Skin of body (tissue), 2 donors: ENCODE measurements around the gene RNF152. TPM values are rescaled to one million over a fixed set of nuclear protein-coding genes. Genes with fewer than 3 reads are reported as not detected.
"Not testable (repeated sequence)": the region's sequence is repeated elsewhere in the genome, so short reads cannot be mapped to it uniquely, and the experiment has no call there.

Experiments used
- DNase-seq: peaks from one replicate; lab custom pipeline; 2025; lab: John Stamatoyannopoulos, UW
- total RNA-seq: library from RNA; depleted of rRNA; stranded (reverse); fragments of >200 nt; gene quantifications from one replicate; pipeline ENCODE4 v1.2.3, GENCODE V29; 2014

The RNF152 gene
- total RNA-seq, 1 donor from 2014 or later: 60.2 TPM

DNA sequence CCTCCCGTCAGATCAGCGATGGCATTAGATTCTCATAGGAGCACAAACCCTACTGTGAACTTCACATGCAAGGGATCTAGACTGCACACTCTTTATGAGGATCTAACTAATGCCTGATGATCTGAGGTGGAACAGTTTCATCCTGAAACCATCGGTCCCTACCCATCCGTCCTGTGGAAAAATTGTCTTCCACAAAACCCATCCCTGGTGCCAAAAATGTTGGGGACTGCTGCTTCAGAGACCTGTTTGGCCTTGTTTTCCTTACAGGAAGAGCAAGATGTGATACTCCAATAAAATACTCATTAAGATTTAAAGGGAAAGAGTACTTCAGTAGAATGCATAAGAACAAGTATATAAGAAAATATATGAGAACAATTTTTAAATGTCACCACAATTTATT is 71.1 kb downstream of the RNF152 start:
- no peak for DNase-seq

- DNase-seq: no peak
Observed at GRCh38 chr18:61820882-61821281, 71.9 kb downstream of the RNF152 start.

DNA sequence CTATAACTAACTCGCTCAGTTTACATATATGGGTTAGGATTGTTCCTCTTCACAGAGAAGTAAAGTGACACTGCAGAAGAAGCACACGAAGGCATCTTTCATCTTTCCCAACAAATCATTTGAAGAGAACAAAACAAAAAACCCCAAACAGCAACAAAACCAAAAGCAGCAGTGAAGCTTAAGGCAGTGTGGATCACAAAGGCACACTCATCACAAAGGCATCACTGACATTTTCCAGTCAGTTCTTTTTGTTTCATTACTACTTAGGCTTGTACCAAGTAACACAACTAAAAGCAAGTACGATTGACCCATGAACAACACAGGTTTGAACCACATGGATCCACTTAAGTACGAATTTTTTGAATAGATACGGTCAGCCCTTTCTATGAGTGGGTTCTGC is 75.7 kb downstream of the RNF152 start:
- DNase-seq: no peak

DNA sequence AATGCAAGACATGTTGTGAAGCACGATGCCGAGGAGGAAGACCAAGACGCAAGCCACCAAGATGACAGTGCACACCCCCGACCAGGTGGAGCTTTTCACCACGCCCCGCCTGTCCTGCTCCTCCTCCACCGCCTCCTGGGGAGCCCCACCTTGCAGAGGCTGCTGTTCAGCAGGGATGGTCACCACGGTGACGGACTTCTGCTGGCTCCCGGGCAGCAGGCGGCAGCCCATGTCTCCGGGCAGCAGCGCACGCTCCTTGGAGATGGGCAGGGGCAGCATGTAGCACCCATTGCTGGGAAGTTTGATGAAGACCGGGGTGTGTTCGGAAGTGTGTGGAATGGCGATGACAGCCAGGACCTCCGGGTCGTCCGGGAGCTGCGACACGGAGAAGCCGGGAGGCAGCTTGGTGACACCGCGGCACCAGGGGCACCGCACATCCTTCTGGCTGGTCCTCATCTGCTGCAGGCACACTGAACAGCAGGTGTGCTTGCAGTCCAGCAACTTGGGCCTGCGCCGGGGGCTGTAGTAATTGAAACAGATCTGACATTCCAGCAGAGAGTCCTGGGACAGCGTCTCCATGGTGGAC is 76.8 kb downstream of the RNF152 start:
- DNase-seq: no peak

GRCh38 chr18:61808286-61808685 is 84.5 kb downstream of the RNF152 start:
- no peak for DNase-seq

DNA sequence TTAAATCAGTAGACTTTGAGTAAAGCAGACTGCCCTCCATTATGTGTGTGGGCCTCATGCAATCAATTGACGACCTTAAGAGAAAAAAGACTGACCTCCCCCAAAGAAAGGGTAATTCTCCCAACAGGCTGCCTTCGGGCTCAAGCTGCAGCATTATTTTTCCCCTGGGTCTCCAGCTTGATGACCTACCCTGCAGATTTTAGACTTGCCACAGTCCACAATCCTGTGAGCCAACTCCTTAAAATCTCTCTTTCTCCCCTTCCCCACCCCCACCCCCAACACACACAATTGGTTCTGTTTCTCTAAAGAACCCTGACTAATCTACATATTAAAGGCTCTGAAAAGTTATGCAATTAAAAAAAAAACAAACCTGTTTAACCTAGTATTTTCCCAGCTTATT is 89.4 kb downstream of the RNF152 start:
- DNase-seq: no peak

GRCh38 chr18:61797696-61798590 is 94.9 kb downstream of the RNF152 start:
- no peak for DNase-seq

DNA sequence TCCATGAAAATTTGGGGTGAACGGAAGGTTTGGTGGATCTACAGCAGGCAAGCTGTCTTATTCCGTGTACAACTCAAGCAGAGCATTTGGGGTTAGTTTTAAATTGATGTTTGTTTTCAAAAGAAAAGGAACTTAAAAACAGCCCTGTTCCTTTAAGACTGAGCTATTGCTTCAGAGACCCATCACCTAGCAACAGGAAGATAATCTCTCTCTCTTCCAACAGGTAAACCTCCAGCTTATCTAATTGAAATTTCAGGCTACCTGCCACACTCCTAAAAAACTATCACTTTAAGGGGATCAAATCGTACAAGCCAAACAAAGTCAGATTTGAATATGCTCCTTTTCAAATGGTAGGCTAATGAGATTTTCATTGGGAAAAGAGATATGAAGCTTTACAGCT is 101.8 kb downstream of the RNF152 start:
- no peak for DNase-seq

GRCh38 chr18:61787011-61787670 is 105.7 kb downstream of the RNF152 start:
- DNase-seq: not testable (repeated sequence)

- no peak for DNase-seq
Observed at GRCh38 chr18:61785588-61785987, 107.2 kb downstream of the RNF152 start.

- DNase-seq: no peak
Observed at GRCh38 chr18:61784834-61785233, 108.0 kb downstream of the RNF152 start.

- no peak for DNase-seq
Observed at GRCh38 chr18:61782545-61782944, 110.3 kb downstream of the RNF152 start.

GRCh38 chr18:61776201-61776600 is 116.6 kb downstream of the RNF152 start:
- DNase-seq: not testable (repeated sequence)

- no peak for DNase-seq
Observed at GRCh38 chr18:61774846-61775245, 118.0 kb downstream of the RNF152 start.

GRCh38 chr18:61772293-61772848 is 120.4 kb downstream of the RNF152 start:
- no peak for DNase-seq

- no peak for DNase-seq
Observed at GRCh38 chr18:61771861-61772260, 120.9 kb downstream of the RNF152 start.

GRCh38 chr18:61770279-61770678 is 122.5 kb downstream of the RNF152 start:
- no peak for DNase-seq

DNA sequence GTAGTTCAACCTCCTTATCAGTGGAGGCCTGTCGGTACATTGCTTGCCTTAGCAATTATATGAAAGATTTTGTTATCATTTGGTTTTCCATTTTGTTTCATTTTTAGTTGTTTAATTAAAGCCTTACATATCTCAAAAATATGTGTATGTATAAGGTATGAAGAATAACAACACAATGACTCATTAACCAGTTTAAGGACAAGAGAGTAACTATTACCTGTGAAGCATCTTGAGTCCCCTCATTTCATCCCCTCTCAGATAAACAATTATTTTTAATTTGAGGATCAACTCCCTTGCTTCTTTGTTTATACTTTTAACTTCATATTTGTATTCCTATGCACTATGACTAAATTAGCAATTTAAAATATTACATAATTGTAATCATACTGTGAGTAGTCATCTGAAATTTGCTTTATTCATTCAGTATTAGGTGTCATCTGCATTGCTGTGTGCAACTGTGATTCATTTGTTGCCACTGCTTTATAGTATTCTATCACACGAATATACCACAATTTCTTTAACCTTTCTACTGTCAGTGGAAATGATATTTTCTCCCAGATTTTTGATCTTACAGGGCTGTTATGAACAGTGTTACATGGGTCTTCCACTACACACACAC is 126.4 kb downstream of the RNF152 start:
- DNase-seq: no peak

- DNase-seq: no peak
Observed at GRCh38 chr18:61765097-61765496, 127.7 kb downstream of the RNF152 start.

DNA sequence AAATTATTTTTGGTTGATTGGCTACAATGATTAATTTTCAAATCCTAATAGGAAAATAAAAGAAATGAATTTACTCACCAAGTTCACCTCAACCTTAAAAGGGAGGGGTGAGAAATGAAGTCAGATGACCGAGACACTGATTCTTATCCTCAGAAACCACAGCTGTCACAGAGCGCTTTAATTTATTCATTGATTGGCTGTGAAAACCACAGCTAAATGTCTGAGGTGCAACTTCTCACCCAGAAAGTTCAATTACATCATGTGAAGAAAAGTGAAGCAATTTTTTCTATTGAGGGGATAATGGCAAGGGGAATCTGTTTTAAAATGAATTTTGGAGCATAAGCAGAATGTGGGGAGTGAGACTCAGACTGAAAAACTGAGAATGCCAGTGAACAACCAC is 128.4 kb downstream of the RNF152 start:
- DNase-seq: no peak

DNA sequence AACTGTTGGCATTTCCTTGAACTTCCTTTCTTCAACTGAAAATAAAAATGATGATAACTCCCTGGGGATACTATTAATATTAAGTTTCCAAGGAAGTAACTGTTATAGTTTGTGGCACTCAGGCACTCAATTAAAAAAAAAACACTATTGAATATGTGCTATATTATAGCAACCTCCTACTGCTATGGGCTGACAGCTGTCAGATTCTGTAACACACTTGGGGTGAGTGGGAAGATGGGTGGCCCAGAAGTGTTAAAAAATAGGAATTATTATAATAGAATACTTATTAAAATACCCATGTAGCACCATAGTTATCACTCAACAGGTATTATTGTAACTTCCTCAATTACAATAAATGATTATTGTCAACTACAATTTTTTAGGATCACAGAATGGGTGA is 130.9 kb downstream of the RNF152 start:
- no peak for DNase-seq
